PC-3 (cell line): ENCODE data around the gene FARP1. TPM values are rescaled to one million over a fixed set of nuclear protein-coding genes. Genes with fewer than 3 reads are reported as not detected.

Experiments used
- ATAC-seq: fragments of 200-7000 bp; cut with Tn5 transposase; 2 replicates; pipeline ENCODE4 v1.9.1; 2020; ENCODE audit warnings: mild to moderate bottlenecking, moderate library complexity
- BruUV-seq: library from RNA; stranded (reverse); fragments of 400-500 nt; replicated peaks from 2 replicates; lab custom pipeline; 2021; lab: Mats Ljungman, UMichigan
- CTCF ChIA-PET: fragments of 300-600 bp; sonication (Branson Sonifier 250); formaldehyde crosslinking; loops from one replicate; lab custom pipeline; 2022; ENCODE audit warnings: antibody characterized with exemption; lab: Charles Lee
- POLR2A ChIA-PET: fragments of 300-600 bp; sonication (Branson Sonifier 250); formaldehyde crosslinking; loops from one replicate; lab custom pipeline; 2022; ENCODE audit warnings: antibody characterized with exemption; ENCODE audit not compliant: unreplicated experiment; lab: Charles Lee
- DNase-seq: peaks from one replicate; pipeline ENCODE4 v3.0.0-alpha.2; 2015
- H2AFZ ChIP-seq: fragments of 300-600 bp; sonication (generic); 2 replicates; pipeline ENCODE4 v1.6.0; 2016; ENCODE audit warnings: antibody characterized with exemption, low read length
- H3F3A ChIP-seq: fragments of 300-600 bp; sonication (generic); one replicate; pipeline ENCODE4 v1.6.0; 2017; ENCODE audit warnings: antibody characterized with exemption, low read length, control low read depth, mild to moderate bottlenecking; ENCODE audit not compliant: unreplicated experiment
- H3K27ac ChIP-seq: fragments of 300-600 bp; sonication (generic); 2 replicates; pipeline ENCODE4 v1.5.1; 2016; ENCODE audit warnings: mild to moderate bottlenecking, low read length
- H3K27me3 ChIP-seq: fragments of 300-600 bp; sonication (generic); 2 replicates; pipeline ENCODE4 v1.6.1; 2016; ENCODE audit warnings: low read length, mixed read lengths
- H3K36me3 ChIP-seq: fragments of 300-600 bp; sonication (generic); 2 replicates; pipeline ENCODE4 v1.6.1; 2016; ENCODE audit warnings: low read depth, mixed run types, low read length, mixed read lengths
- H3K4me1 ChIP-seq: fragments of 300-600 bp; sonication (generic); 2 replicates; pipeline ENCODE4 v1.5.1; 2016; ENCODE audit warnings: low read length; ENCODE audit not compliant: insufficient read depth
- H3K4me2 ChIP-seq: fragments of 300-600 bp; sonication (generic); 2 replicates; pipeline ENCODE4 v1.6.0; 2016; ENCODE audit warnings: low read length
- H3K4me3 ChIP-seq: fragments of 300-600 bp; sonication (generic); 2 replicates; pipeline ENCODE4 v1.5.1; 2016; ENCODE audit warnings: mild to moderate bottlenecking, low read length, mixed read lengths
- H3K79me2 ChIP-seq: fragments of 300-600 bp; sonication (generic); 2 replicates; pipeline ENCODE4 v1.6.1; 2017; ENCODE audit warnings: low read length, mixed read lengths
- H3K9ac ChIP-seq: fragments of 300-600 bp; sonication (generic); 2 replicates; pipeline ENCODE4 v1.6.0; 2016; ENCODE audit warnings: mild to moderate bottlenecking, low read length
- H3K9me2 ChIP-seq: fragments of 300-600 bp; sonication (generic); replicated peaks from 2 replicates; pipeline ENCODE4 v1.6.1; 2016; ENCODE audit warnings: mixed run types, low read length, mixed read lengths
- H3K9me3 ChIP-seq: fragments of 300-600 bp; sonication (generic); 2 replicates; pipeline ENCODE4 v1.6.1; 2016; ENCODE audit warnings: low read length, mixed read lengths
- H4K20me1 ChIP-seq: fragments of 300-600 bp; sonication (generic); 2 replicates; pipeline ENCODE4 v1.6.1; 2016; ENCODE audit warnings: low read length, mixed read lengths
- EZH2 ChIP-seq: fragments of 300-600 bp; sonication (generic); IDR thresholded peaks from one replicate; pipeline ENCODE4 v1.6.1; 2017; ENCODE audit warnings: antibody characterized with exemption, mild to moderate bottlenecking, low read length; ENCODE audit not compliant: unreplicated experiment
- EZH2phosphoT487 ChIP-seq: fragments of 300-600 bp; sonication (generic); IDR thresholded peaks from 2 replicates; pipeline ENCODE4 v1.6.1; 2018; ENCODE audit warnings: mild to moderate bottlenecking, antibody characterized with exemption, low read length, borderline replicate concordance
- intact Hi-C: fragments of 100-400 bp; cut with micrococcal nuclease; formaldehyde crosslinking; loops from 2 replicates; pipeline ENCODE4 v1.9.0; 2023
- total RNA-seq: library from RNA; depleted of rRNA; stranded (reverse); fragments of >200 nt; gene quantifications from 2 replicates; pipeline ENCODE4 v1.2.3, GENCODE V29; 2014
- TF ChIP-seq, protein P1 (sequence below): fragments of 300-600 bp; sonication (generic); conservative IDR thresholded peaks from 2 replicates; pipeline ENCODE4 v1.5.1; 2017; ENCODE audit warnings: antibody characterized with exemption, low read depth, mild to moderate bottlenecking, low read length

FARP1 gene
- total RNA-seq, 1 experiment from 2014 or later, result 18.2 TPM

DNA sequence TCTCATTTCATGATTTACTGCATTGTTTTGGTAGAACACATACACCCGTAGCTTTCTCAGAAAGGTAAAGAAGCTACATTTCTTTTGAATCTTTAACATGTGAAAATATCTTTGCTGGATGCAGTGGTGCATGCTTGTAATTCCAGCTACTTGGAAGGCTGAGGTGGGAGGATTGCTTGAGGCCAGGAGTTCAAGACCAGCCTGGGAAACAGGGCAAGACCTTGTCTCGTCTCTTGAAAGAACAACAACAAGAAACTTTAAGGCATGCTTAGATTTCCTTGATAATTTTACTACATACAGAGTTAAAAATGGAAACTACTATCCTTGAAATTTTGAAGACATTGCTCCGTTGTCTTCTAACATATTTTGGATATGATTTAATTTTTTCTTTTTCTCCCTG, 26.4 kb downstream of the FARP1 start:
- H3K4me1 ChIP-seq, result peaks cover 21% of the 10 kb centered on the region
- no peaks in the 10 kb centered on the region for H3F3A ChIP-seq
- H4K20me1 ChIP-seq, result no peaks in the 10 kb centered on the region
- H3K79me2 ChIP-seq, result peaks cover 27% of the 10 kb centered on the region
- no peak for DNase-seq
- no peak overlapping the region for H3K27ac ChIP-seq
- H3K9me3 ChIP-seq, result no peaks in the 10 kb centered on the region
- ChIA-PET POLR2A (no interaction called here), CTCF (no interaction called here)
- ATAC-seq, result no peak
- TF ChIP-seq EZH2phosphoT487 (no peak), EZH2 (no peak)
- TF ChIP-seq, protein P1, sequence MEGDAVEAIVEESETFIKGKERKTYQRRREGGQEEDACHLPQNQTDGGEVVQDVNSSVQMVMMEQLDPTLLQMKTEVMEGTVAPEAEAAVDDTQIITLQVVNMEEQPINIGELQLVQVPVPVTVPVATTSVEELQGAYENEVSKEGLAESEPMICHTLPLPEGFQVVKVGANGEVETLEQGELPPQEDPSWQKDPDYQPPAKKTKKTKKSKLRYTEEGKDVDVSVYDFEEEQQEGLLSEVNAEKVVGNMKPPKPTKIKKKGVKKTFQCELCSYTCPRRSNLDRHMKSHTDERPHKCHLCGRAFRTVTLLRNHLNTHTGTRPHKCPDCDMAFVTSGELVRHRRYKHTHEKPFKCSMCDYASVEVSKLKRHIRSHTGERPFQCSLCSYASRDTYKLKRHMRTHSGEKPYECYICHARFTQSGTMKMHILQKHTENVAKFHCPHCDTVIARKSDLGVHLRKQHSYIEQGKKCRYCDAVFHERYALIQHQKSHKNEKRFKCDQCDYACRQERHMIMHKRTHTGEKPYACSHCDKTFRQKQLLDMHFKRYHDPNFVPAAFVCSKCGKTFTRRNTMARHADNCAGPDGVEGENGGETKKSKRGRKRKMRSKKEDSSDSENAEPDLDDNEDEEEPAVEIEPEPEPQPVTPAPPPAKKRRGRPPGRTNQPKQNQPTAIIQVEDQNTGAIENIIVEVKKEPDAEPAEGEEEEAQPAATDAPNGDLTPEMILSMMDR, result no peak
- H3K4me2 ChIP-seq, result no peak overlapping the region
- no peaks in the 10 kb centered on the region for H3K9me2 ChIP-seq
- intact Hi-C loops, result no loop called here
- no peak overlapping the region for H2AFZ ChIP-seq
- BruUV-seq, result no TSS peak
- H3K4me3 ChIP-seq, result no peak overlapping the region
- H3K9ac ChIP-seq, result no peak overlapping the region
- no peaks in the 10 kb centered on the region for H3K27me3 ChIP-seq
- H3K36me3 ChIP-seq, result no peaks in the 10 kb centered on the region

DNA sequence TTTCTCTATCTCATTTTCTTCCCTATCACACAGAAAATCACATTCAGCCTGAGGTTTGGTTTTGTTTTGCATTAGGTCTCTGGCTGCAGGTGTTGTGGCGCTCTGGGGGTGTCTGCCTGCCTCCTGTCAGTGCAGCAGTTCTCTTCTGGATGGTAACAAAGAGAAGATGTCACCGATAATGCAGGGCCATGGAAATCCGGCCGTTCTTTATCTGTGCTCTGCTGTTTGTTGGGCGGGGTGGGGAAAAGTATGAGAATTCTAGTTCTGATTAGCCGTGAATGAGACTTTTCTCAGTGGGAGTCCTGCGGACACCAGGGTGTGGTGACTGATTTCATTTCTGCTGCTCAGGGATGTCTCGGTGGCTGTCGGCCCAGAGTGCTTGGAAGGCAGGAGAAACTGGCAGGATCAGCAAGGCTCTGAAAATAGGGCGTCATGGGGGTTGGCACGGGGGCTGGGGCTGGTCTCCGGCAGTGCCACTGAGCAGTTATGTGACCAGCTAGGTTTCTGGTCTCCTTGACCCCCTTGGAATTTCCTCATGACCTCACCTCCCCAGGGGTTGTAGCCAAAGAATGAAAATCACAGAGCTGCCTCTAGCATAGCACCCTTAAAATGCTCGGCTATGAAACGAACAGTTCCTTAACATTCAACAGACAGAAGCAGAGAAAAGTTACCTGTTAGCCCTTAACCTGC, 29.2 kb downstream of the FARP1 start:
- no peak for DNase-seq
- H3F3A ChIP-seq, result no peaks in the 10 kb centered on the region
- peaks cover 38% of the 10 kb centered on the region for H3K79me2 ChIP-seq
- no peaks in the 10 kb centered on the region for H3K27me3 ChIP-seq
- BruUV-seq, result no TSS peak
- CTCF ChIA-PET, result no interaction called here
- no peak overlapping the region for H3K27ac ChIP-seq
- ATAC-seq, result peak; percentile 30
- no peak for TF ChIP-seq EZH2
- no peak for TF ChIP-seq EZH2phosphoT487
- H3K9me2 ChIP-seq, result no peaks in the 10 kb centered on the region
- no peaks in the 10 kb centered on the region for H4K20me1 ChIP-seq
- peaks cover 21% of the 10 kb centered on the region for H3K4me1 ChIP-seq
- no peaks in the 10 kb centered on the region for H3K36me3 ChIP-seq
- H3K9ac ChIP-seq, result no peak overlapping the region
- intact Hi-C loops, result no loop called here
- no peaks in the 10 kb centered on the region for H3K9me3 ChIP-seq
- POLR2A ChIA-PET, result interaction anchor here (0.5 kb wide), 1 partner anchor 12 kb away, joined by 3 read pairs; no protein-coding TSS in a partner anchor
- peak overlapping the region; percentile 56 for H3K4me2 ChIP-seq
- H2AFZ ChIP-seq, result peak overlapping the region; percentile 53; the same call in 1 of the 2 replicates
- H3K4me3 ChIP-seq, result no peak overlapping the region

DNA sequence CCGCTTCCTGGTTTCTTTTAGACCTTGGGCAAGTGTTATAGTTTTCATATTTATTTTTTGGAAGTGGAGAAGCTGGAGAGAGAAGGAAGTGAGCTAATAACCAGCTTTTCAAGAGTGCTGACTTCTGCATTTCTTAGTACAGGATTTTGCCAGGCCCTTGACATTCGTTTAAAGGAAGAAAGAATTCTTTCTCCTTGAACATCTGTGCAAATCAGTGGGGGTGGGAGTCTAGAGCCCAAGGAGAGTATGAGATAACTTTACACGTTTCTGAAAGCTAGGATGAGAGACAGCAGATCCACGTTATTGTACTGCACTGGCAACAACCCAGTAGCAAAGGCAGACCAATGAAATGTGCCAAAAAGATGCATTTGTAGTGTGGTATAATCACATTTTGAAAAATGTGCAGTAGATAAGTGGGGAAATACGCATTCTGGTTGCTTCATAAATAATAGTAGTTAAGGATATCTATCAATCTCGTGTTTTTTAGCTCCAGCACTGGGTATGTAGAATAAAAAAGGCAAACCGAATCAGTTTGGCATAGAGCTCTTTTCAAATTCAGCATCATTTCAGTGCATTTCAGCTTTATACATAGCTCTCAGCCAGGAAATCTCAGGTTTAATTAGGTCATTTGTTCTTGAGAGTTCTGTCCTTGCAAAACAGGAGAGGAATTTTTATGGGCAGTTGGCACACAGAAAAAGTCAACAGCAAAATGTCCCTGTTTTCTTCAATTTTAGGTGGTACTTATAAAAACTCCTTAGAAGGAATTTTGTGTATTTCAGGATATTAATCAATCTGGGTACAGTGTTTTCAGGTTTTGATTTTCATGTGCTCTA, 29.9 kb downstream of the FARP1 start:
- Histone ChIP-seq H3K27me3 (no peaks in the 10 kb centered on the region), H3K4me3 (no peak overlapping the region), H3K79me2 (peaks cover 38% of the 10 kb centered on the region), H3K27ac (0 out of 2 replicates have a peak overlapping the region, but pooled peaks have one; percentile 6), H3K9me2 (no peaks in the 10 kb centered on the region), H3K9me3 (no peaks in the 10 kb centered on the region), H3K9ac (no peak overlapping the region), H3K4me2 (peak overlapping the region; percentile 56; the same call in 1 of the 2 replicates), H3K36me3 (no peaks in the 10 kb centered on the region), H4K20me1 (no peaks in the 10 kb centered on the region), H2AFZ (peak overlapping the region; percentile 53; the same call in 1 of the 2 replicates), H3F3A (no peaks in the 10 kb centered on the region), H3K4me1 (peaks cover 21% of the 10 kb centered on the region)
- ChIA-PET POLR2A (interaction anchor here (0.5 to 0.6 kb wide), 3 partner anchors 13 to 1295 kb away, joined by 3 to 12 read pairs (median 4); no protein-coding TSS in a partner anchor), CTCF (no interaction called here)
- intact Hi-C loops, result no loop called here
- peak; percentile 63 for ATAC-seq
- BruUV-seq, result no TSS peak
- DNase-seq, result peak; percentile 24
- TF ChIP-seq, protein P1, result no peak
- TF ChIP-seq EZH2 (no peak), EZH2phosphoT487 (no peak)
